Measurements from ENCODE around the gene LCE2B. TPM values are rescaled to one million over a fixed set of nuclear protein-coding genes. Genes with fewer than 3 reads are reported as not detected.

LCE2B gene
- total RNA-seq, 1 donor from 2014 or later: not detected

GRCh38 chr1:152699746-152700145 is 13.8 kb downstream of the LCE2B start:
- no peak overlapping the region for H3K4me3 ChIP-seq (ENCODE audit: low read depth, low read length)
- H3K27me3 ChIP-seq (ENCODE audit: control insufficient read depth, insufficient read depth, low read length): peaks cover 4% of the 10 kb centered on the region
- DNase-seq (ENCODE audit: low read depth): no peak
- FAIRE-seq: no peak
- no peaks in the 10 kb centered on the region for H3K36me3 ChIP-seq (ENCODE audit: control insufficient read depth, insufficient read depth, low read length)
- no peak for TF ChIP-seq CTCF (IDR thresholded peaks at IDR 0.05; ENCODE audit: insufficient read depth, low read length, severe bottlenecking)

GRCh38 chr1:152707860-152708259 is 21.9 kb downstream of the LCE2B start, which contains the start of gene LCE4A:
Gene LCE4A, plus strand, starts transcription at chr1:152708160. Its CDS starts 916 bp downstream, at chr1:152709076.
- no peak for TF ChIP-seq CTCF (IDR thresholded peaks at IDR 0.05; ENCODE audit: insufficient read depth, low read length, severe bottlenecking)
- FAIRE-seq (no peak), DNase-seq (ENCODE audit: low read depth) (no peak)
- Histone ChIP-seq H3K27me3 (ENCODE audit: control insufficient read depth, insufficient read depth, low read length) (no peaks in the 10 kb centered on the region), H3K4me3 (ENCODE audit: low read depth, low read length) (no peak within 1 kb of the TSS), H3K36me3 (ENCODE audit: control insufficient read depth, insufficient read depth, low read length) (no peaks in the 10 kb centered on the region)

GRCh38 chr1:152718238-152718637 is 32.3 kb downstream of the LCE2B start:
- FAIRE-seq (peak; percentile 92), DNase-seq (ENCODE audit: low read depth) (peak; percentile 97)
- Histone ChIP-seq H3K4me3 (ENCODE audit: low read depth, low read length) (no peak overlapping the region), H3K36me3 (ENCODE audit: control insufficient read depth, insufficient read depth, low read length) (no peaks in the 10 kb centered on the region), H3K27me3 (ENCODE audit: control insufficient read depth, insufficient read depth, low read length) (no peaks in the 10 kb centered on the region)
- TF ChIP-seq CTCF (IDR thresholded peaks at IDR 0.05; ENCODE audit: insufficient read depth, low read length, severe bottlenecking): no peak

GRCh38 chr1:152725261-152725660 is 39.3 kb downstream of the LCE2B start:
- no peaks in the 10 kb centered on the region for H3K36me3 ChIP-seq (ENCODE audit: control insufficient read depth, insufficient read depth, low read length)
- H3K27me3 ChIP-seq (ENCODE audit: control insufficient read depth, insufficient read depth, low read length): no peaks in the 10 kb centered on the region
- H3K4me3 ChIP-seq (ENCODE audit: low read depth, low read length): no peak overlapping the region
- no peak for FAIRE-seq
- DNase-seq (ENCODE audit: low read depth): peak; percentile 36
- TF ChIP-seq CTCF (IDR thresholded peaks at IDR 0.05; ENCODE audit: insufficient read depth, low read length, severe bottlenecking): no peak

GRCh38 chr1:152728986-152729385 is 43.1 kb downstream of the LCE2B start:
- Histone ChIP-seq H3K4me3 (ENCODE audit: low read depth, low read length) (no peak overlapping the region), H3K36me3 (ENCODE audit: control insufficient read depth, insufficient read depth, low read length) (no peaks in the 10 kb centered on the region), H3K27me3 (ENCODE audit: control insufficient read depth, insufficient read depth, low read length) (no peaks in the 10 kb centered on the region)
- DNase-seq (ENCODE audit: low read depth) (no peak), FAIRE-seq (no peak)
- no peak for TF ChIP-seq CTCF (IDR thresholded peaks at IDR 0.05; ENCODE audit: insufficient read depth, low read length, severe bottlenecking)

- DNase-seq (ENCODE audit: low read depth) (no peak), FAIRE-seq (no peak)
- no peaks in the 10 kb centered on the region for H3K27me3 ChIP-seq (ENCODE audit: control insufficient read depth, insufficient read depth, low read length)
- H3K4me3 ChIP-seq (ENCODE audit: low read depth, low read length): no peak overlapping the region
- peak; percentile 59 for TF ChIP-seq CTCF (IDR thresholded peaks at IDR 0.05; ENCODE audit: insufficient read depth, low read length, severe bottlenecking)
- H3K36me3 ChIP-seq (ENCODE audit: control insufficient read depth, insufficient read depth, low read length): no peaks in the 10 kb centered on the region
Measured at GRCh38 chr1:152735648-152736047, 49.7 kb downstream of the LCE2B start.
